PFSK-1 (cell line): ENCODE results near the gene KPNA1.

ENCODE experiments used
- POLR2AphosphoS5 ChIP-seq: IDR thresholded peaks from 2 replicates; pipeline ENCODE4 v1.6.1; 2012; ENCODE audit warnings: low read depth, mild to moderate bottlenecking, control low read depth, low read length, moderate library complexity
- TAF1 ChIP-seq: IDR thresholded peaks from 2 replicates; pipeline ENCODE4 v1.6.1; 2012; ENCODE audit warnings: low read length, control low read depth, borderline replicate concordance; ENCODE audit not compliant: insufficient read depth

GRCh38 chr3:122457706-122458105 lies 57.0 kb downstream of the KPNA1 start:
- no peak for TF ChIP-seq POLR2AphosphoS5
- no peak for TF ChIP-seq TAF1
